Measurements from ENCODE around the gene LENG1.

- TF ChIP-seq, protein P1, sequence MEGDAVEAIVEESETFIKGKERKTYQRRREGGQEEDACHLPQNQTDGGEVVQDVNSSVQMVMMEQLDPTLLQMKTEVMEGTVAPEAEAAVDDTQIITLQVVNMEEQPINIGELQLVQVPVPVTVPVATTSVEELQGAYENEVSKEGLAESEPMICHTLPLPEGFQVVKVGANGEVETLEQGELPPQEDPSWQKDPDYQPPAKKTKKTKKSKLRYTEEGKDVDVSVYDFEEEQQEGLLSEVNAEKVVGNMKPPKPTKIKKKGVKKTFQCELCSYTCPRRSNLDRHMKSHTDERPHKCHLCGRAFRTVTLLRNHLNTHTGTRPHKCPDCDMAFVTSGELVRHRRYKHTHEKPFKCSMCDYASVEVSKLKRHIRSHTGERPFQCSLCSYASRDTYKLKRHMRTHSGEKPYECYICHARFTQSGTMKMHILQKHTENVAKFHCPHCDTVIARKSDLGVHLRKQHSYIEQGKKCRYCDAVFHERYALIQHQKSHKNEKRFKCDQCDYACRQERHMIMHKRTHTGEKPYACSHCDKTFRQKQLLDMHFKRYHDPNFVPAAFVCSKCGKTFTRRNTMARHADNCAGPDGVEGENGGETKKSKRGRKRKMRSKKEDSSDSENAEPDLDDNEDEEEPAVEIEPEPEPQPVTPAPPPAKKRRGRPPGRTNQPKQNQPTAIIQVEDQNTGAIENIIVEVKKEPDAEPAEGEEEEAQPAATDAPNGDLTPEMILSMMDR (IDR thresholded peaks at IDR 0.05; ENCODE audit: insufficient read depth, low read length), result no peak
- no peak for TF ChIP-seq GABPA (IDR thresholded peaks at IDR 0.05; ENCODE audit: low read depth)
- TF ChIP-seq, protein P2, sequence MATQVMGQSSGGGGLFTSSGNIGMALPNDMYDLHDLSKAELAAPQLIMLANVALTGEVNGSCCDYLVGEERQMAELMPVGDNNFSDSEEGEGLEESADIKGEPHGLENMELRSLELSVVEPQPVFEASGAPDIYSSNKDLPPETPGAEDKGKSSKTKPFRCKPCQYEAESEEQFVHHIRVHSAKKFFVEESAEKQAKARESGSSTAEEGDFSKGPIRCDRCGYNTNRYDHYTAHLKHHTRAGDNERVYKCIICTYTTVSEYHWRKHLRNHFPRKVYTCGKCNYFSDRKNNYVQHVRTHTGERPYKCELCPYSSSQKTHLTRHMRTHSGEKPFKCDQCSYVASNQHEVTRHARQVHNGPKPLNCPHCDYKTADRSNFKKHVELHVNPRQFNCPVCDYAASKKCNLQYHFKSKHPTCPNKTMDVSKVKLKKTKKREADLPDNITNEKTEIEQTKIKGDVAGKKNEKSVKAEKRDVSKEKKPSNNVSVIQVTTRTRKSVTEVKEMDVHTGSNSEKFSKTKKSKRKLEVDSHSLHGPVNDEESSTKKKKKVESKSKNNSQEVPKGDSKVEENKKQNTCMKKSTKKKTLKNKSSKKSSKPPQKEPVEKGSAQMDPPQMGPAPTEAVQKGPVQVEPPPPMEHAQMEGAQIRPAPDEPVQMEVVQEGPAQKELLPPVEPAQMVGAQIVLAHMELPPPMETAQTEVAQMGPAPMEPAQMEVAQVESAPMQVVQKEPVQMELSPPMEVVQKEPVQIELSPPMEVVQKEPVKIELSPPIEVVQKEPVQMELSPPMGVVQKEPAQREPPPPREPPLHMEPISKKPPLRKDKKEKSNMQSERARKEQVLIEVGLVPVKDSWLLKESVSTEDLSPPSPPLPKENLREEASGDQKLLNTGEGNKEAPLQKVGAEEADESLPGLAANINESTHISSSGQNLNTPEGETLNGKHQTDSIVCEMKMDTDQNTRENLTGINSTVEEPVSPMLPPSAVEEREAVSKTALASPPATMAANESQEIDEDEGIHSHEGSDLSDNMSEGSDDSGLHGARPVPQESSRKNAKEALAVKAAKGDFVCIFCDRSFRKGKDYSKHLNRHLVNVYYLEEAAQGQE (IDR thresholded peaks at IDR 0.05; ENCODE audit: insufficient replicate concordance, low read depth), result no peak
- TF ChIP-seq POLR2AphosphoS5 (IDR thresholded peaks at IDR 0.05; ENCODE audit: low read depth), result no peak
Observed at GRCh38 chr19:54129617-54129996, 29.9 kb downstream of the LENG1 start.

Data from HL-60 (cell line).